WTC11 (cell line): Measurements from ENCODE around the gene TNK1. TPM values are rescaled to one million over a fixed set of nuclear protein-coding genes. Genes with fewer than 3 reads are reported as not detected.

Experiments used
- AR ChIP-seq: fragments of 250-450 bp; sonication (Bioruptor Pico); IDR thresholded peaks from 2 replicates; pipeline ENCODE4 v1.9.0; 2021; ENCODE audit warnings: mild to moderate bottlenecking
- CREM ChIP-seq: sonication (generic); formaldehyde crosslinking; IDR thresholded peaks from 2 replicates; pipeline ENCODE4 v1.8.1; 2022; ENCODE audit warnings: mild to moderate bottlenecking, missing genetic modification reagents, moderate library complexity
- FOXJ3 ChIP-seq: sonication (generic); formaldehyde crosslinking; IDR thresholded peaks from 2 replicates; pipeline ENCODE4 v1.9.0; 2021; ENCODE audit warnings: missing genetic modification reagents, mild to moderate bottlenecking, borderline replicate concordance
- GTF2I ChIP-seq: fragments of 250-450 bp; sonication (Bioruptor Pico); conservative IDR thresholded peaks from 2 replicates; pipeline ENCODE4 v1.4.0; 2021; ENCODE audit warnings: mild to moderate bottlenecking
- IRF1 ChIP-seq: sonication (generic); formaldehyde crosslinking; IDR thresholded peaks from 2 replicates; pipeline ENCODE4 v1.8.0; 2023; ENCODE audit warnings: missing genetic modification reagents
- IRF2 ChIP-seq: sonication (generic); formaldehyde crosslinking; IDR thresholded peaks from 2 replicates; pipeline ENCODE4 v1.8.0; 2022; ENCODE audit warnings: low read depth, missing genetic modification reagents, borderline replicate concordance
- JUN ChIP-seq: sonication (generic); formaldehyde crosslinking; IDR thresholded peaks from 2 replicates; pipeline ENCODE4 v1.8.0; 2023; ENCODE audit warnings: mild to moderate bottlenecking, missing genetic modification reagents
- NFATC4 ChIP-seq: fragments of 250-450 bp; sonication (Bioruptor Pico); IDR thresholded peaks from 2 replicates; pipeline ENCODE4 v1.9.0; 2021; ENCODE audit warnings: mild to moderate bottlenecking
- SMAD3 ChIP-seq: sonication (generic); formaldehyde crosslinking; IDR thresholded peaks from 2 replicates; pipeline ENCODE4 v1.8.0; 2022; ENCODE audit warnings: missing genetic modification reagents, mild to moderate bottlenecking, borderline replicate concordance
- TP53 ChIP-seq: sonication (generic); formaldehyde crosslinking; IDR thresholded peaks from 2 replicates; pipeline ENCODE4 v1.8.1; 2023; ENCODE audit warnings: mild to moderate bottlenecking, missing genetic modification reagents
- ZNF121 ChIP-seq: sonication (generic); formaldehyde crosslinking; IDR thresholded peaks from 2 replicates; pipeline ENCODE4 v1.8.0; 2023; ENCODE audit warnings: missing genetic modification reagents
- ZNF263 ChIP-seq: sonication (generic); formaldehyde crosslinking; IDR thresholded peaks from 2 replicates; pipeline ENCODE4 v1.8.1; 2022; ENCODE audit warnings: low read depth, mild to moderate bottlenecking, moderate library complexity, missing genetic modification reagents
- ZNF532 ChIP-seq: fragments of 250-450 bp; sonication (Bioruptor Pico); IDR thresholded peaks from 2 replicates; pipeline ENCODE4 v1.9.0; 2021; ENCODE audit warnings: mild to moderate bottlenecking, borderline replicate concordance
- total RNA-seq: library from RNA; stranded (reverse); gene quantifications from 3 replicates; pipeline ENCODE4 v1.2.3, GENCODE V29; 2021
- TF ChIP-seq, protein P1 (sequence below): fragments of 250-450 bp; sonication (Bioruptor Pico); conservative IDR thresholded peaks from 2 replicates; pipeline ENCODE4 v1.9.0; 2021; ENCODE audit warnings: mild to moderate bottlenecking
- TF ChIP-seq, protein P2 (sequence below): fragments of 250-450 bp; sonication (Bioruptor Pico); IDR thresholded peaks from 2 replicates; pipeline ENCODE4 v2.1.2; 2022; ENCODE audit warnings: mild to moderate bottlenecking, moderate library complexity
- TF ChIP-seq, protein P3 (sequence below): fragments of 250-450 bp; sonication (Bioruptor Pico); IDR thresholded peaks from 2 replicates; pipeline ENCODE4 v1.8.0; 2021; ENCODE audit warnings: mild to moderate bottlenecking
- TF ChIP-seq, protein P4 (sequence below): sonication (generic); formaldehyde crosslinking; IDR thresholded peaks from 2 replicates; pipeline ENCODE4 v1.8.0; 2022; ENCODE audit warnings: mild to moderate bottlenecking, missing genetic modification reagents
- TF ChIP-seq, protein P5 (sequence below): sonication (generic); formaldehyde crosslinking; IDR thresholded peaks from 2 replicates; pipeline ENCODE4 v1.8.1; 2022; ENCODE audit warnings: low read depth, mild to moderate bottlenecking, moderate library complexity, missing genetic modification reagents, borderline replicate concordance

Gene TNK1
- total RNA-seq, 1 experiment from 2014 or later = 9.3 TPM

- TF ChIP-seq, protein P1, sequence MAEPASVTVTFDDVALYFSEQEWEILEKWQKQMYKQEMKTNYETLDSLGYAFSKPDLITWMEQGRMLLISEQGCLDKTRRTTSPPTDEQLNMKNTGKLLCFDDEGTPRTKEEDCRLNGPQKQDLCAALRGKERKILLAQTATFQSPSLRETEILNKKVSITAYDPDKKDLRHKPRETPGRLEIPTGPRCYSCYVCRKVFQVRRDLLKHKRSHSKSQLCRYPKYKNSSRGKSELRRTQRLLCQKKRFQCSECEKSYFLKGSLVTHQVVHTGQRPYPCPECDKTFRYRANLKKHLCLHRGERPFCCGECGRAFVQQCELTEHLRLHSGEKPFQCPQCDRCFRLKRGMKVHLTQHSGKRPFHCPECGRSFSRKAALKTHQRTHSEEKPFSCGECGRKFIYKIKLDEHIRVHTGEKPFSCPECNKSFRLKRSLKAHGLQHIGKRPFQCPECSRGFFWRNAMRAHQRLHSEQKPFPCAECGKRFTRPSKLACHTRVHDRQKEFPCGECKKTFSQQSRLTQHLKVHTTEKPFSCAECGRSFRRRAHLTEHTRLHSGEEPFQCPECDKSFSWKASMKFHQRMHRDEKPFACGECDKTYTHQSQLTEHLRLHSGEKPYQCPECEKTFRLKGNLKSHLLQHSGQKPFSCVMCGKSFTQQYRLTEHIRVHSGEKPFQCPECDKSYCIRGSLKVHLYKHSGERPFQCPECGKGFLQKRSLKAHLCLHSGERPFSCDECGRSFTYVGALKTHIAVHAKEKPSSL (CRISPR knock-in tag) = no peak
- no peak for TF ChIP-seq SMAD3 (CRISPR knock-in tag)
- no peak for TF ChIP-seq ZNF263 (CRISPR knock-in tag)
- no peak for TF ChIP-seq FOXJ3 (CRISPR knock-in tag)
- TF ChIP-seq, protein P2, sequence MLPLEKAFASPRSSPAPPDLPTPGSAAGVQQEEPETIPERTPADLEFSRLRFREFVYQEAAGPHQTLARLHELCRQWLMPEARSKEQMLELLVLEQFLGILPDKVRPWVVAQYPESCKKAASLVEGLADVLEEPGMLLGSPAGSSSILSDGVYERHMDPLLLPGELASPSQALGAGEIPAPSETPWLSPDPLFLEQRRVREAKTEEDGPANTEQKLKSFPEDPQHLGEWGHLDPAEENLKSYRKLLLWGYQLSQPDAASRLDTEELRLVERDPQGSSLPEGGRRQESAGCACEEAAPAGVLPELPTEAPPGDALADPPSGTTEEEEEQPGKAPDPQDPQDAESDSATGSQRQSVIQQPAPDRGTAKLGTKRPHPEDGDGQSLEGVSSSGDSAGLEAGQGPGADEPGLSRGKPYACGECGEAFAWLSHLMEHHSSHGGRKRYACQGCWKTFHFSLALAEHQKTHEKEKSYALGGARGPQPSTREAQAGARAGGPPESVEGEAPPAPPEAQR (CRISPR knock-in tag) = no peak
- no peak for TF ChIP-seq GTF2I (CRISPR knock-in tag)
- no peak for TF ChIP-seq ZNF532 (CRISPR knock-in tag)
- TF ChIP-seq ZNF121 (CRISPR knock-in tag) = no peak
- TF ChIP-seq JUN (CRISPR knock-in tag) = no peak
- TF ChIP-seq, protein P3, sequence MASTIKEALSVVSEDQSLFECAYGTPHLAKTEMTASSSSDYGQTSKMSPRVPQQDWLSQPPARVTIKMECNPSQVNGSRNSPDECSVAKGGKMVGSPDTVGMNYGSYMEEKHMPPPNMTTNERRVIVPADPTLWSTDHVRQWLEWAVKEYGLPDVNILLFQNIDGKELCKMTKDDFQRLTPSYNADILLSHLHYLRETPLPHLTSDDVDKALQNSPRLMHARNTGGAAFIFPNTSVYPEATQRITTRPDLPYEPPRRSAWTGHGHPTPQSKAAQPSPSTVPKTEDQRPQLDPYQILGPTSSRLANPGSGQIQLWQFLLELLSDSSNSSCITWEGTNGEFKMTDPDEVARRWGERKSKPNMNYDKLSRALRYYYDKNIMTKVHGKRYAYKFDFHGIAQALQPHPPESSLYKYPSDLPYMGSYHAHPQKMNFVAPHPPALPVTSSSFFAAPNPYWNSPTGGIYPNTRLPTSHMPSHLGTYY (CRISPR knock-in tag) = no peak
- no peak for TF ChIP-seq IRF2 (CRISPR knock-in tag)
- TF ChIP-seq CREM (CRISPR knock-in tag) = 0 out of 2 replicates have a peak, but pooled peaks have one; percentile 32
- TF ChIP-seq, protein P4, sequence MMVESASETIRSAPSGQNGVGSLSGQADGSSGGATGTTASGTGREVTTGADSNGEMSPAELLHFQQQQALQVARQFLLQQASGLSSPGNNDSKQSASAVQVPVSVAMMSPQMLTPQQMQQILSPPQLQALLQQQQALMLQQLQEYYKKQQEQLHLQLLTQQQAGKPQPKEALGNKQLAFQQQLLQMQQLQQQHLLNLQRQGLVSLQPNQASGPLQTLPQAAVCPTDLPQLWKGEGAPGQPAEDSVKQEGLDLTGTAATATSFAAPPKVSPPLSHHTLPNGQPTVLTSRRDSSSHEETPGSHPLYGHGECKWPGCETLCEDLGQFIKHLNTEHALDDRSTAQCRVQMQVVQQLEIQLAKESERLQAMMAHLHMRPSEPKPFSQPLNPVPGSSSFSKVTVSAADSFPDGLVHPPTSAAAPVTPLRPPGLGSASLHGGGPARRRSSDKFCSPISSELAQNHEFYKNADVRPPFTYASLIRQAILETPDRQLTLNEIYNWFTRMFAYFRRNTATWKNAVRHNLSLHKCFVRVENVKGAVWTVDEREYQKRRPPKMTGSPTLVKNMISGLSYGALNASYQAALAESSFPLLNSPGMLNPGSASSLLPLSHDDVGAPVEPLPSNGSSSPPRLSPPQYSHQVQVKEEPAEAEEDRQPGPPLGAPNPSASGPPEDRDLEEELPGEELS (CRISPR knock-in tag) = no peak
- TF ChIP-seq TP53 (CRISPR knock-in tag) = no peak
- TF ChIP-seq AR (CRISPR knock-in tag) = no peak
- TF ChIP-seq NFATC4 (CRISPR knock-in tag) = no peak
- TF ChIP-seq IRF1 (CRISPR knock-in tag) = no peak
- TF ChIP-seq, protein P5, sequence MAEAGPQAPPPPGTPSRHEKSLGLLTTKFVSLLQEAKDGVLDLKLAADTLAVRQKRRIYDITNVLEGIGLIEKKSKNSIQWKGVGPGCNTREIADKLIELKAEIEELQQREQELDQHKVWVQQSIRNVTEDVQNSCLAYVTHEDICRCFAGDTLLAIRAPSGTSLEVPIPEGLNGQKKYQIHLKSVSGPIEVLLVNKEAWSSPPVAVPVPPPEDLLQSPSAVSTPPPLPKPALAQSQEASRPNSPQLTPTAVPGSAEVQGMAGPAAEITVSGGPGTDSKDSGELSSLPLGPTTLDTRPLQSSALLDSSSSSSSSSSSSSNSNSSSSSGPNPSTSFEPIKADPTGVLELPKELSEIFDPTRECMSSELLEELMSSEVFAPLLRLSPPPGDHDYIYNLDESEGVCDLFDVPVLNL (CRISPR knock-in tag) = no peak
Measured at GRCh38 chr17:7403977-7404736, 23.3 kb downstream of the TNK1 start, which contains the start of gene TMEM256 (continued).
